ENCODE data around the gene CXCL5.
A peak's percentile ranks its signal among the peaks of the same experiment; 100 is the strongest.

CXCL5 gene

DNA sequence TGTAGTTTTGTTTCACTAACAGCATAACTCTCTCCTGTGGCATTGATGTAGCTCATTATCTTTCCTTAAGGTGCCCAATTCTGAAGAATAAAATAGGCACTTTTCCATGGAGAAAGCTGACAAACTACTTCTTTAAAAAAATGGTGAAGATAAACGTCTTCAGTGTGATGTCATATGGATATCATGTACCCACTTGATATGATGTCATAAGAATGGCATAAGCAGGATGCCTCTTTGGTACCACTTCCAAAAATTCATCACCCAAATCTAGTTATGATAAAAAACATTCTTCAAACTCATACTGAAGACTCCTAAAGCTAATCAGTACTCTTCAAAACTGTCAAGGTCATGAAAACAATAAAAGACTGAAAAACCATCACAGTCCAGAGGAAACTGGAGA lies 42.9 kb upstream of the CXCL5 start:
- TF ChIP-seq POLR2A (IDR thresholded peaks at IDR 0.05; ENCODE audit: extremely low read depth, insufficient read length) (no peak), MYC (IDR thresholded peaks at IDR 0.05; ENCODE audit: low read depth, low read length) (no peak)
- TF ChIP-seq, protein P1, sequence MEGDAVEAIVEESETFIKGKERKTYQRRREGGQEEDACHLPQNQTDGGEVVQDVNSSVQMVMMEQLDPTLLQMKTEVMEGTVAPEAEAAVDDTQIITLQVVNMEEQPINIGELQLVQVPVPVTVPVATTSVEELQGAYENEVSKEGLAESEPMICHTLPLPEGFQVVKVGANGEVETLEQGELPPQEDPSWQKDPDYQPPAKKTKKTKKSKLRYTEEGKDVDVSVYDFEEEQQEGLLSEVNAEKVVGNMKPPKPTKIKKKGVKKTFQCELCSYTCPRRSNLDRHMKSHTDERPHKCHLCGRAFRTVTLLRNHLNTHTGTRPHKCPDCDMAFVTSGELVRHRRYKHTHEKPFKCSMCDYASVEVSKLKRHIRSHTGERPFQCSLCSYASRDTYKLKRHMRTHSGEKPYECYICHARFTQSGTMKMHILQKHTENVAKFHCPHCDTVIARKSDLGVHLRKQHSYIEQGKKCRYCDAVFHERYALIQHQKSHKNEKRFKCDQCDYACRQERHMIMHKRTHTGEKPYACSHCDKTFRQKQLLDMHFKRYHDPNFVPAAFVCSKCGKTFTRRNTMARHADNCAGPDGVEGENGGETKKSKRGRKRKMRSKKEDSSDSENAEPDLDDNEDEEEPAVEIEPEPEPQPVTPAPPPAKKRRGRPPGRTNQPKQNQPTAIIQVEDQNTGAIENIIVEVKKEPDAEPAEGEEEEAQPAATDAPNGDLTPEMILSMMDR (IDR thresholded peaks at IDR 0.05; ENCODE audit: low read depth, low read length): no peak
- TF ChIP-seq, protein P2, sequence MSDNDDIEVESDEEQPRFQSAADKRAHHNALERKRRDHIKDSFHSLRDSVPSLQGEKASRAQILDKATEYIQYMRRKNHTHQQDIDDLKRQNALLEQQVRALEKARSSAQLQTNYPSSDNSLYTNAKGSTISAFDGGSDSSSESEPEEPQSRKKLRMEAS (IDR thresholded peaks at IDR 0.05; ENCODE audit: low read depth, low read length): no peak
- no peak for DNase-seq (ENCODE audit: low read depth)
- no peak overlapping the region for H3K4me3 ChIP-seq (ENCODE audit: low read depth, low read length)

DNA sequence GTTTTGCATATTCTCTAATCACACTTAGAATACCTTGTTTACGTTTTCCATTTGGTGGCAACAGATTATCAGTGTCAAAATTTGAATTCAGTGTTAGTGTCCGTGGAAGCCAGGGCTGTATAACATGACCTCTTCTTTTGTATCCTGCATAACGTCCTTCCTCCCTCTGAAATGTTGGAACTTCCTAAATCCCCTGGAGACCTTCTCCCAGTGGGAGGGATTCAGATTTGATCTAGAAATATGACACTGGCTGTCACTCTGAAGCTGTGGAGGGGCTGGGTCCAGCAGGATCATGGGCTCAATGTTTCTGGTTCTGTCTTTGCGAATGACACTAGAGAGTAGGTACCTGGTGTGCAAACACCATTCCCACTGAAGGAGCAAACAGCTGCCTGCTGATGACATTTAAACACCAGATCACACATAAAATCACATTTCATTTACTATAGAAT lies 40.9 kb upstream of the CXCL5 start:
- TF ChIP-seq, protein P1 (IDR thresholded peaks at IDR 0.05; ENCODE audit: low read depth, low read length): no peak
- TF ChIP-seq, protein P2 (IDR thresholded peaks at IDR 0.05; ENCODE audit: low read depth, low read length): no peak
- TF ChIP-seq POLR2A (IDR thresholded peaks at IDR 0.05; ENCODE audit: extremely low read depth, insufficient read length) (no peak), MYC (IDR thresholded peaks at IDR 0.05; ENCODE audit: low read depth, low read length) (no peak)
- H3K4me3 ChIP-seq (ENCODE audit: low read depth, low read length): peak overlapping the region; percentile 63
- no peak for DNase-seq (ENCODE audit: low read depth)

DNA sequence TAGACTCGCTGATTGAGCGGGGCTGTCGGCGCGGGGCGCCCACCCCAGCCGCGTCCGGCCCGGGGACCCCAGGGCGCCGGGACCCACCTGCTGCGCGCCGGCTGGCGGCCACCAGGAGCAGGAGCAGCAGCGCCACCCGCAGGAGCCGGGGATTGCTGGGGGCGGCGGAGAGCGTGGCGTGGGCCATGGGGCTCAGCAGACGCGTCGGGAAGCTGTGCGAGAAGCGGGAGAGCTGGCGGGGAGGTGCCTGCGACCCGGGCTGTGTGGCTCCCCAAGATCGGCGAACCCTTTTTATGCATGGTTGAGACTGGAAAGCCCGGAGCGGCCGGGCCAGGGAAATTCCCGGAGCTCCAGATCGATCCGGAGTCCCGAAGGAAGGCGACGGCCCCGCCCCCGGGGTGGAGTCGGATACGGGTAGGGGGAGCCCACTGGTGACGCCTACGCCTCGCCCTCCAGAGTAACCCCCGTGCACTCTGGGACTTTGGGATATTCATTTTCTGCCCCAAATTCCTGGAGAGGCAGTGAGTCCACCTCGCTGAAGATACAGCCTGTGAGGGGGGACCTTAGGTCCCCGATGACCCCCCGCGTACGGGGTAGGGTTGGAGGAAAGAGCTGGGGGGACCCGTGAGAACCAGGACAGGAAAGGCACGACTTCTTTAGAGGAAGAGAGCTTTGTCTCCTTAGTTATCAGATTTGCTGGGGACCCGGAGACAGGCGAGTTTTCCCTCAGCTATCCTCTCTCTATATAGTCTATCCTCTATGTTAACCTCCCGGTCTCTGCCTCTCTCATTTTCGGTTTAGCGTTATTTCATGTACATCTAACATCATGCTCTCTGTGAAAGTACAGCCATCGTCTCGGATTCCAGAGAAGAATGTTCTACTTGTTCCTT lies 40.2 kb upstream of the CXCL5 start, which contains the start of gene CXCL3:
TSS of gene CXCL3 (minus strand) at position 265 of the 890 bp plus-strand sequence. CDS start at position 187, 78 bp downstream.
- peak; percentile 54 for DNase-seq (ENCODE audit: low read depth)
- TF ChIP-seq, protein P1 (IDR thresholded peaks at IDR 0.05; ENCODE audit: low read depth, low read length): no peak
- TF ChIP-seq, protein P2 (IDR thresholded peaks at IDR 0.05; ENCODE audit: low read depth, low read length): no peak
- TF ChIP-seq POLR2A (IDR thresholded peaks at IDR 0.05; ENCODE audit: extremely low read depth, insufficient read length) (no peak), MYC (IDR thresholded peaks at IDR 0.05; ENCODE audit: low read depth, low read length) (no peak)
- peak within 1 kb of the TSS; percentile 63 for H3K4me3 ChIP-seq (ENCODE audit: low read depth, low read length)

DNA sequence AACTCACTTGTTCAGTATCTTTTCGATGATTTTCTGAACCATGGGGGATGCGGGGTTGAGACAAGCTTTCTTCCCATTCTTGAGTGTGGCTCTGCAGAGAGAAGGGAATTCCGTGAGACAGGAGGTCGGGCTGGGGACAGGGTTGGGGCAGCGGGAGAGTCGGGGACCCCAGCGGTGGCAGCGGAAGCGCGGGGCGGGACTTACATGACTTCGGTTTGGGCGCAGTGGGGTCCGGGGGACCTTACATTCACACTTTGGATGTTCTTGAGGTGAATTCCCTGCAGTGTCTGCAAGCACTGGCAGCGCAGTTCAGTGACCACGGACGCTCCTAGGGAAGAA lies 39.6 kb upstream of the CXCL5 start:
- TF ChIP-seq, protein P2 (IDR thresholded peaks at IDR 0.05; ENCODE audit: low read depth, low read length): no peak
- no peak for TF ChIP-seq MYC (IDR thresholded peaks at IDR 0.05; ENCODE audit: low read depth, low read length)
- TF ChIP-seq, protein P1 (IDR thresholded peaks at IDR 0.05; ENCODE audit: low read depth, low read length): no peak
- no peak for TF ChIP-seq POLR2A (IDR thresholded peaks at IDR 0.05; ENCODE audit: extremely low read depth, insufficient read length)
- peak; percentile 15 for DNase-seq (ENCODE audit: low read depth)
- H3K4me3 ChIP-seq (ENCODE audit: low read depth, low read length): peak overlapping the region; percentile 63

DNA sequence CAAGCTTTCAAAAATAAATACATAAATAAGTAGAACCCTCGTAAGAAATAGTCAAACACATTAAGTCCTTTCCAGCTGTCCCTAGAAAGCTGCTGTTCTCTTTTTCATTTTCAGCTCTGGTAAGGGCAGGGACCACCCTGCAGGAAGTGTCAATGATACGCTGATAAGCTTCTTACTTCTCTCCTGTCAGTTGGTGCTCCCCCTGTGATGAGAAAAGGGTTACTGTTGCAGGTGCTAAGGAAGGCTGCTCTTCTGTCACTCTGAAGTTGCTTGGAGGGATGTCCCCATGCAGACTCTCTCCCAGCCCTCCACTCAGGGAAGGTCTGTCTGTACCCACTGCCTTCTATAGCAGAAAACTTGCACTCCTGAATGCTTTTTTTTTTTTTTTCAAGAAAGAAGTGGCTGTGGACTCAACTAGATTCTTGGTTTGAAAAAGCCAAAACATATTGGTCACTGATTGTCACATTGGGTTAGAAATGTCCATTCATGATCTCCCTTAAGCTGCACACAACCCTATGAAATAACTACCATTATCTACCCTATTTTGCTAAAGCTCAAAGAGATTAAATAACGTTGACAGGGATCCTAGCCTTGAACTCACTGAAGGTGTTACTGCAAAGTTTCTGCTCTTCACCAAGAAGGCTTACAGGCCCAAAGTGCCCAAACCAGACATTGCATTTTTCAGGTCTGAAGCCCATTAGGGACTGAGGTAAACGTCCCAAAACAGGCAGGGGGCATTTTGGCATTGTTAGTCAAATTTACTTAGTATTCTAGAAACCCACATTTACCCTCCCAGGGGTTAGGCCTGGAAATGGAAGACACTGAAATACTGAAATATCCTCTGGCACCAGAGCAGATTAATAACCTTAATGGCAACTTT lies 38.8 kb upstream of the CXCL5 start:
- DNase-seq (ENCODE audit: low read depth): no peak
- TF ChIP-seq POLR2A (IDR thresholded peaks at IDR 0.05; ENCODE audit: extremely low read depth, insufficient read length): no peak
- TF ChIP-seq, protein P2 (IDR thresholded peaks at IDR 0.05; ENCODE audit: low read depth, low read length): no peak
- TF ChIP-seq, protein P1 (IDR thresholded peaks at IDR 0.05; ENCODE audit: low read depth, low read length): no peak
- TF ChIP-seq MYC (IDR thresholded peaks at IDR 0.05; ENCODE audit: low read depth, low read length): no peak
- H3K4me3 ChIP-seq (ENCODE audit: low read depth, low read length): no peak overlapping the region
